Measurements from ENCODE around the gene TVP23A.

TVP23A gene

GRCh38 chr16:10754941-10755340, 63.7 kb downstream of the TVP23A start:
- Histone ChIP-seq H3K9me3 (ENCODE audit: severe bottlenecking) (no peaks in the 10 kb centered on the region), H3K4me1 (ENCODE audit: insufficient read depth, poor library complexity, severe bottlenecking) (peaks cover 7% of the 10 kb centered on the region), H3K27ac (ENCODE audit: poor library complexity, severe bottlenecking) (no peak overlapping the region), H3K36me3 (ENCODE audit: low read depth) (peaks cover 5% of the 10 kb centered on the region; the same call in 1 of the 2 replicates), H3K27me3 (ENCODE audit: insufficient read depth, poor library complexity, severe bottlenecking) (no peaks in the 10 kb centered on the region), H3K4me3 (ENCODE audit: severe bottlenecking) (no peak overlapping the region)
- ATAC-seq (ENCODE audit: low read depth) (peak; percentile 72), DNase-seq (ENCODE audit: low spot score) (no peak)
- no peak for TF ChIP-seq CTCF (IDR thresholded peaks at IDR 0.05; ENCODE audit: poor library complexity, severe bottlenecking)

GRCh38 chr16:10753670-10754069, 64.9 kb downstream of the TVP23A start:
- no peak for TF ChIP-seq CTCF (IDR thresholded peaks at IDR 0.05; ENCODE audit: poor library complexity, severe bottlenecking)
- no peak overlapping the region for H3K27ac ChIP-seq (ENCODE audit: poor library complexity, severe bottlenecking)

GRCh38 chr16:10752843-10753523, 65.6 kb downstream of the TVP23A start:
- H3K27ac ChIP-seq (ENCODE audit: poor library complexity, severe bottlenecking): no peak overlapping the region
- H3K27me3 ChIP-seq (ENCODE audit: insufficient read depth, poor library complexity, severe bottlenecking): no peaks in the 10 kb centered on the region
- ATAC-seq (ENCODE audit: low read depth) (no peak), DNase-seq (ENCODE audit: low spot score) (no peak)
- no peak overlapping the region for H3K4me3 ChIP-seq (ENCODE audit: severe bottlenecking)
- H3K9me3 ChIP-seq (ENCODE audit: severe bottlenecking): no peaks in the 10 kb centered on the region
- H3K4me1 ChIP-seq (ENCODE audit: insufficient read depth, poor library complexity, severe bottlenecking): peaks cover 7% of the 10 kb centered on the region
- TF ChIP-seq CTCF (IDR thresholded peaks at IDR 0.05; ENCODE audit: poor library complexity, severe bottlenecking): no peak
- peaks cover 12% of the 10 kb centered on the region; the same call in 1 of the 2 replicates for H3K36me3 ChIP-seq (ENCODE audit: low read depth)

More at GRCh38 chr16:10753670-10754069, 64.9 kb downstream of the TVP23A start:
- no peak overlapping the region for H3K4me3 ChIP-seq (ENCODE audit: severe bottlenecking)
- peaks cover 7% of the 10 kb centered on the region for H3K4me1 ChIP-seq (ENCODE audit: insufficient read depth, poor library complexity, severe bottlenecking)
- no peaks in the 10 kb centered on the region for H3K27me3 ChIP-seq (ENCODE audit: insufficient read depth, poor library complexity, severe bottlenecking)
- no peaks in the 10 kb centered on the region for H3K9me3 ChIP-seq (ENCODE audit: severe bottlenecking)
- peaks cover 5% of the 10 kb centered on the region; the same call in 1 of the 2 replicates for H3K36me3 ChIP-seq (ENCODE audit: low read depth)
- ATAC-seq (ENCODE audit: low read depth) (no peak), DNase-seq (ENCODE audit: low spot score) (no peak)

GRCh38 chr16:10751291-10751697, 67.3 kb downstream of the TVP23A start:
- no peak for TF ChIP-seq CTCF (IDR thresholded peaks at IDR 0.05; ENCODE audit: poor library complexity, severe bottlenecking)
- Histone ChIP-seq H3K4me3 (ENCODE audit: severe bottlenecking) (no peak overlapping the region), H3K36me3 (ENCODE audit: low read depth) (peaks cover 7% of the 10 kb centered on the region; the same call in 1 of the 2 replicates), H3K9me3 (ENCODE audit: severe bottlenecking) (no peaks in the 10 kb centered on the region), H3K27ac (ENCODE audit: poor library complexity, severe bottlenecking) (no peak overlapping the region), H3K4me1 (ENCODE audit: insufficient read depth, poor library complexity, severe bottlenecking) (peaks cover 7% of the 10 kb centered on the region), H3K27me3 (ENCODE audit: insufficient read depth, poor library complexity, severe bottlenecking) (no peaks in the 10 kb centered on the region)
- ATAC-seq (ENCODE audit: low read depth): no peak
- no peak for DNase-seq (ENCODE audit: low spot score)

GRCh38 chr16:10750793-10751192, 67.8 kb downstream of the TVP23A start:
- Histone ChIP-seq H3K27ac (ENCODE audit: poor library complexity, severe bottlenecking) (no peak overlapping the region), H3K36me3 (ENCODE audit: low read depth) (peaks cover 7% of the 10 kb centered on the region; the same call in 1 of the 2 replicates), H3K4me1 (ENCODE audit: insufficient read depth, poor library complexity, severe bottlenecking) (peaks cover 7% of the 10 kb centered on the region)

More at GRCh38 chr16:10750793-10751192, 67.8 kb downstream of the TVP23A start:
- no peak for TF ChIP-seq CTCF (IDR thresholded peaks at IDR 0.05; ENCODE audit: poor library complexity, severe bottlenecking)
- H3K9me3 ChIP-seq (ENCODE audit: severe bottlenecking): no peaks in the 10 kb centered on the region
- H3K27me3 ChIP-seq (ENCODE audit: insufficient read depth, poor library complexity, severe bottlenecking): no peaks in the 10 kb centered on the region
- DNase-seq (ENCODE audit: low spot score) (no peak), ATAC-seq (ENCODE audit: low read depth) (no peak)
- no peak overlapping the region for H3K4me3 ChIP-seq (ENCODE audit: severe bottlenecking)
